IPS-NIHi11 (cell line): Measurements from ENCODE around the gene OTUD5.
"Not testable (repeated sequence)": the region's sequence is repeated elsewhere in the genome, so short reads cannot be mapped to it uniquely, and the experiment has no call there.

Experiments
- DNase-seq: peaks from one replicate; pipeline ENCODE4 v3.0.0; 2012; ENCODE audit warnings: mixed read lengths, low spot score

OTUD5 gene, protein sequence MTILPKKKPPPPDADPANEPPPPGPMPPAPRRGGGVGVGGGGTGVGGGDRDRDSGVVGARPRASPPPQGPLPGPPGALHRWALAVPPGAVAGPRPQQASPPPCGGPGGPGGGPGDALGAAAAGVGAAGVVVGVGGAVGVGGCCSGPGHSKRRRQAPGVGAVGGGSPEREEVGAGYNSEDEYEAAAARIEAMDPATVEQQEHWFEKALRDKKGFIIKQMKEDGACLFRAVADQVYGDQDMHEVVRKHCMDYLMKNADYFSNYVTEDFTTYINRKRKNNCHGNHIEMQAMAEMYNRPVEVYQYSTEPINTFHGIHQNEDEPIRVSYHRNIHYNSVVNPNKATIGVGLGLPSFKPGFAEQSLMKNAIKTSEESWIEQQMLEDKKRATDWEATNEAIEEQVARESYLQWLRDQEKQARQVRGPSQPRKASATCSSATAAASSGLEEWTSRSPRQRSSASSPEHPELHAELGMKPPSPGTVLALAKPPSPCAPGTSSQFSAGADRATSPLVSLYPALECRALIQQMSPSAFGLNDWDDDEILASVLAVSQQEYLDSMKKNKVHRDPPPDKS

DNA sequence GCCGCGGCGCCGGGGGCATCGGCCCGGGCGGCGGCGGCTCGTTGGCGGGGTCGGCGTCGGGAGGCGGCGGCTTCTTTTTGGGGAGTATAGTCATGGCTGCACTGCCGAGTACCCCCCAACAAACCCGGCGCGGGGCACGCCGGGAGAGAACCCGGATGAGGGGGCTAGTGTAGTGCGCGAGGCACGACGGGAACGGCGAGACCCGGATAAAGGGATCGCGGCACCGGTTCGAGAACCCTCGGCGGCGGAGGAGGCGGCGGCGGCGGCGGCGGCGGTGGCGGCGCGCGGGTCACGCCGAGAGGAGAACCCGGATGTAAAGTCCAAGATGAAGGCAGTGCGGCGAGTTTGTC, at the start of gene OTUD5:
TSS of gene OTUD5 (minus strand) at position 131 of the 350 bp plus-strand sequence. CDS start at position 94, 37 bp downstream.
- peak; percentile 80 for DNase-seq

DNA sequence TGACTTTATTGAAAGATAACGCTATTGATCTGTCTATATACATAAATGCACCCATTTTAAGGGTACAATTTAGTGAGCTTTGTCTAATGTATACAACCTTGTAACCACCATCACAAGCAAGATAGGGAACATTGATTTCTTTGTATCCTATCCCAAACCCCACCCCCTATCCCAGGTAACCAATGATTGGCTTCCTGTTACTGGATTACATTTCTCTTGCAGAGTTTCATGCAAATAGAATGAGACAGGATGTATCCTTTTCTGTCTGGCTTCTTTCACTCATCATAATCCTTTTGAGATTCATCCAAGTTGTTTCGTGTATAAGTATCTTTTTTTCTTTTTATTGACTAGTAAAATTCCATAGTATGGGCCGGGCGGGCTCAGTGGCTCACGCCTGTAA, 46.3 kb upstream of the OTUD5 start:
- DNase-seq, result peak; percentile 17

DNA sequence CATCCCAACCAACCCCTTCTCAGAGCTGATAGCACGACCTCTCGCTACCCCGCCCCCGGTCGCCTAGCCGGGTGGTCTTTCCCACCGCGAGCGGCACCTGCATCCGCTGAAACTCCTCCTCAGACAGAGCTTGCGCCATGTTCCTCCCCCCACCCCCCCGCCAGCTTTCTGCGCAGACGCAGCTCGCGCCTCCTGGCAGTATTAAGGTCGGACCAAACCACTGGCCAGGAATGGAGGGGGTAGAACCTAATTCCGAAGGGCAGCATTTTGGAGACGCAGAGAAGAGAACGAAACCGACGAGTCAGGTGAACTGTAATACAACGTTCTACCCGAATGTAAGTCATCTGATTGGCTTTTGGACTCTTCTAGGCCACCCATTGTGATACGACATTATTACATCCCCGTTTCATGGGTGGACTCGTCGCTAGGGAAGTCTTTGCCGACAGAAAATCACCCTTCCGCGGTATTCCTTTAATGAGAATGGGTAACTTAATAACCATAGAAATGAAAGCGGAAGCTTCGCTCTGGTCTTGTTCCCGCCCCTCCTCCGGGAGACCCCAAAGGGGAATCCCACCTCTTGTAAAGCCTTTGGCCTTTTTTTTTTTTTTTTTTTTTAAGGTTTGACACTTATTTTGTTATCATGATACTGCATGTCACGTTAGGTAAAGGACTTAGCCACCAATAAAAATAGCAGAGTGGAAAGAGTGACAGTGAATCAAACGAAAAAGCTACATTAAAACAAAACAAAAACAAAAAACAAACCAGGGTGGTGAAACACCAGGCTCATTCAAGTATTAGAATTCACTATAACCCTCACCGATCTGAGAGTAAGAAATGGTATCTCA, 44.9 kb upstream of the OTUD5 start, which contains the start of gene GRIPAP1:
TSS of gene GRIPAP1 (minus strand) at position 174 of the 845 bp plus-strand sequence. CDS start at position 139, 35 bp downstream.
- DNase-seq, result peak; percentile 81

DNA sequence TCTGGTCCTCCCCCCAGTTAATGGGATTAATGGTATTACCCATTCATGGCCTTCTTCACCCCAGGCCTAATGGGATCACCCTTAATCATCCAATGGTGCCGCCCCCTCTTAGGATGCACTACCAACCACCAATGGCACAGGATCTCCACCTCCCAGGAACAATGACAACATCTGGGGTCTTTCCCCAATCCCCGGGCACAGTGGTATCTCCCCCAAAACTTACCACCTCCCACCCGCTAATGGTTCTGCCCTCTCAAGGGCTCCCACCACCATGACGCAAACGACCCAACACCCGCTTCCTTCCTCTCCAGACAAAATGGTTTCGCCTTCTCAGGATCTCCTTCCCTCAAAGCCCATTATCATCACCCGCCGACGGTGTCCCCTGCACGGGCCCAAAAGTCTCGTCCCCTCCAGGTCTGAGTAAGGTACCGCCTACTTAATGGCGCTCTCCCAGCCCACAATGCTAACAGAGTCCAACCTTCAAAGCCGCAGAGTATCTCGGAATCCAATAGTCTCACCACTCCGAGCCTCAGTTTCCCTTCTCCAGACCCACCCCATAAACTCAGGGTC, 44.2 kb upstream of the OTUD5 start:
- DNase-seq, result peak; percentile 63

DNA sequence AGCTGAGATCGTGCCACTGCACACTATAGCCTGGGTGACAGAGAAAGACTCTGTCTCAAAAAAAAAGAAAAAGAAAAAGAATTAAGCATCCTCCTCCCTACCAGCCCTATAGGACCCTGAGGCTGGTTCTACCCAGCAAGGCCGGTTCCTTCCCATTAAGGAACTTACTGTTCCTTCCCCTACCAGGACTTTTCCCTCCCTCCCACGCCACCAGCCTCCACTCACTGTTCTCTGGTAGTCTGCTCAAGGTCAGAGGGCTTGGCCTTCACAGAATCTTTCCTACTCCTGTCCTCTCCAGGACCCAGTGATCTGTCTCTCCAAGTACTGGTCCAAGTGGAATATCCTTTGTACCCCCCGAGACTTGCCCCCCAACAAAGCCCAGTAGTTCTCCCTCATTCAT, 43.2 kb upstream of the OTUD5 start:
- no peak for DNase-seq

DNA sequence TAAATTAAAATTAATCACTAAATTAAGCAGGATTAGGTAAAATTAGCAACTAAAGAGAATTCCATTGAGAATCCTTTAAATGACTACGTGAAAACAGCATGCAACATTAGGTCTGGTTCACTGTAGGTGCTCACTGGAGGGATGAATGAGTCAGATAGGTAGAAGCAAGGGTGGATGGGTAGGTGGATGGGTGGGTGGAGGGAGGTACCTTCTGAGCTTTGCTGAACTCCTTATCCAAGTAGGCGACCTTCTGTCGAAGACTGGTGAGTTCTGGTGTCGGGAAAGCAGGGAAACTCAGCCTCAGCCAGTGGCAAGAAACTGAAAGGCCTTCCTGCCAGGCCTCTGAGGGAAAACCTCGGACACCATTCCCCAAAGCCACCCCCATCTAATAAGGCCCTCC, 41.6 kb upstream of the OTUD5 start:
- DNase-seq, result no peak

DNA sequence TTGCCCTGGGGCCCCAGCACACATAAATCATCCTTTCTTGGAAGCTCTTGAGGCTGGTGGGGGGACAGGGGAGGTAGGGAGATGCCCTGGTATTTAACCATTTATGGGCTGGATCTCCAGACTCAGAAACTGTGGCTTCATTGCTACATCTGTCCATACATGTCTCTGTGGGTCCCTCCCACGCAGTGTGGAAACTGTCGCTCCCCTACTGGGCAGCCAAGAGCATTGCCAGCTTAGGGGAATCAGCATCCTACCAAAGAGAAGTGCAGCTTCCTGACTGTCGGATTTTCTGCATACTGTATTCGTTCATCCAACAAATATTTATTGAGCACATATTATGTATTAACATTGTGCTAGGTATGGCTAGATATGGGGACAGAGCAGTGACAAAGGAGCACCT, 41.0 kb upstream of the OTUD5 start:
- DNase-seq, result no peak

DNA sequence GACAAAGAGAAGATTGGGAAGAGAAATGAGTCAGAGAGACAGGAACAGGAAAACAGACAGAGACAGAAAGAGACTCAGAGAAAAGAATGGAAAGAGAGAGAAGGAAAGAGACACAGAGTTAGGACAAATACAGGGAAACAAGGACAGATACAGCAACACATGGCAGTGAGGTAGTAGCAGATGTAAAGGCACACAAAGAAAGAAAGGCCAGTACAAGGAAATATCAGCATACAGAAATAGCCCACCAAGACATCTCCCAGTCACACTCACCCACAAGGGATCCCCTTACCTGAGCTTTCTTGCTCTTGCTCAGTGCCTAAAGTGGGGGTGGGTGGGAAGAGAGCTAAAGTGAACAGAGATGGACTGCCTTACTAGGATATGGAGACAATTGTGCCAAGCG, 40.5 kb upstream of the OTUD5 start:
- DNase-seq, result no peak

DNA sequence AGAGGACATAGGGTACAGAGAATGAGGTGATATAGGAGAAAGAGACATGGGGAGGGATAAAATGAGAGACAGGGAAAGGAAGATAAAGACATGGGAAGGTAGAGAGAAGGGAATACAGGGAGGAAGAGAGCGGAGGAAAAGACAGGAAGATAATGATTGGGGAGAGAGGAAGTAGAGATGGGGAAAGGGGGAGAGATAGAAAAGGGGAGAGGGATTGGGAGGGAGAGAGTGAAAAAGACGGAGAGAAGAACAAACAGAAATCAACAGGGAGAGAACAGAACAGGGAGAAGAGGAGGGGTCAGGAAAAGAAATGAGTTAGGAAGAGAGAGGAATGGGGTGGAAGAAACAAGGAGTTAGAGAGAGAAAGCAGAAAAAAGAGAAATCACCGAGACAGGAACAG, 40.0 kb upstream of the OTUD5 start:
- DNase-seq, result no peak

DNA sequence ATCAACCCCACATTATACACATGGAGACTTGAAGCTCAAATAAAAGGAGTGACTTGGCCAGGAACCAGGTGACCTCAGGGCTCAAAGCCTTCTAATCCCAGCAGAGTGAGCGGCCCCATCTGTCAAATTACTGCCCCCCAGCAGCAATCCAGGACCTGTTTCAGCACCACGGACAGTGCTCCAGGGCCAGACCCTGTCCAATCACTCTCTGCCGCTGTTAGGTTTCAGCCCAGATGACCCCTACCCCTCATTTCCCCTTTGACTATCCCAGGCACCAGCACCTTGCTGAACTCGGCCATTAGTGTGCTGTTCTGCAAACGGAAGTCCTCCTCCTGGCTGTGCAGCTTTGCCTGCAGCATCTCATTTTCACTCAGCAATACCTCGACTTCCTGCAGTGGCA, 39.6 kb upstream of the OTUD5 start:
- peak; percentile 47 for DNase-seq

DNA sequence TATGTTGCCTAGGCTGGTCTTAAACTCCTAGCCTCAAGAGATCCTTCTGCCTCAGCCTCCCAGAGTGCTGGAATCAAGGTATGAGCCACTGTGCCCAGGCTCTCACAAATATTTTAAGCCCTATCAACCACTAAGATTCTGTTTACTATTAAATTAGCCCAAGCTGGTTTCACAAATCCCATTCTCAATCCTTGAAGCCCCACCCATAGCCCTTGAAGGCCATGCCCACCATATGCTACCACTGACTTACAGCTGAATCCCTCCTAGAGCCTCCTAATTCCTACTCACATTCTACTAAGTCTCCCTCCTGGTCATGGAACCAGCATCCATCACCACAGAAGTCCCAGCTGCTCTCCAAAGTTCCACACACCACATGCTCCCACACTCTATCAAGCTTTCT, 34.9 kb upstream of the OTUD5 start:
- no peak for DNase-seq

DNA sequence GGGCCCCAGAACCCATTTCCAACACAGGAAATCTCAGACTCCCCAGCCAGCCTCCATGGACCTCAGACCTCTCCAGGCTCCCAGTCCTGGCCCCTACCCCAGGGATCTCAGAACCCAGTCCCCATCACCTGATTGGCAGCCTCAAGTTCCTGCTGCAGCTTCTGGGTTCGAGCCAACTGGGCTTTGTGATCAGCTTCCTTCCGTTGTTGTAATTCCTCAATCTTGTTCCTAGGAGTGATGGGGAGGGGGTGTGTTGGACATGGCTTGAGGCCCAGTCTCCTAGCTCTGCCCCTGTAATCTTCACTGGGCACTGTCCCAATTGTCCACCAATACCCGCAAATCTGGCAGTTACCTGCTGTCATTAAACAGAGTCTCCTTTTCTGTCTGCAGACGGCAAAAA, 32.1 kb upstream of the OTUD5 start:
- DNase-seq, result no peak

DNA sequence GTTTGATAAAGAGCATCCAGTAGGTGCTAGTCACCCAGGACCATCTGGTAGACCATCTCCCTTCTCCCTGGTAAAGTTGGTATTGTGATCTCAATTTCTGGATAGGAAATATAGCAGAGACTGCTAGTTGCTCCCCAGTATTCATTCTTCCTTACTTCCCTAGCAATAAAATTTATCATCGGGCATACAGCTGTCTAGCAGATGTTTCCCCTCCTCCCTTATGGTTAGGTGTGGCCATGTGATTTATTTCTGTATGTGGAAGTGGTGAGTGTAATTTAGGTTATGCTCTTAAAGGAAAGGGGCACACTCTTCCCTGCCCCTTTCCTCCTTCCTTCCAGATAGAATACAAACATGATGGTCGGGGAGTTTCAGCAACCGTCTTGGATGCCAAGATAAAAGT, 26.5 kb upstream of the OTUD5 start:
- DNase-seq, result no peak

DNA sequence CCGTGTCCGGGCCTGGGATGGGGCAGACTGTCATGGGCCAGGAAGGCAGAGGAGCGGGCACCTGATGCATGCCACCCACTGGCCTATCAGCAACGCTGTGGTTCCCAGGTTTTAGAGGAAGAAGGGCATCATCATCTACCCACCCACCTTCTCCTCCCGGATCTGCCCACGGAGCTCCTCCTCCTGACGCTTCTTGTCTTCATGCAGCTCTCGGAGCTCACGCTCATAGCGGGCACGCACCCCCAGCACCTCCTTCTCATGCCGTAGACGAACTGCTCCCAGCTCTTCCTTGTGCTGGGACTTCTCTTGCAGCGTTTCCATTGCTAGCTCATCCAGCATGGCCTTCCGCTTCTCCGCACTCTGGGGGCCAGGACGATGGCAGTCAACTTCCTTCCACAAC, 25.7 kb upstream of the OTUD5 start:
- no peak for DNase-seq

DNA sequence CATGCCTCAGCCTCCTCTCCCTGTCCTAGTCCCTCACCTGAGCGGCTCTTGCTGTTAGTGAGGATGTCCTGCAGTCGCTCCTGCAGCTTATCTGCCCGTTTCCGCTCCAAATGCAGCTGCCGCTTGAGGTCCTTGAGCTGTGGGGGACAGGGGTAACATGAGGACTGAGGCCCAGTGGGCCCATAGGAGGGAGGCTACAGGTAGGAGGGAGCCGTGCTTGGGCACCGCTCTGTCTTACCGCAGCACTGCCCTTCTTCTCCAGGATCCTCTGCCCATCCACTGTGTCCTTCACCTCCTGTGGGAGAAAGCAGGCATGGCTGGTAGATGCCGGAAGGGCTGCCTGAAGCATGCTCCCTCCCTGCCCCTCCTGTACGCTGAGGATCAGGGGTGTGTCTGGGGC, 23.8 kb upstream of the OTUD5 start:
- DNase-seq, result no peak

DNA sequence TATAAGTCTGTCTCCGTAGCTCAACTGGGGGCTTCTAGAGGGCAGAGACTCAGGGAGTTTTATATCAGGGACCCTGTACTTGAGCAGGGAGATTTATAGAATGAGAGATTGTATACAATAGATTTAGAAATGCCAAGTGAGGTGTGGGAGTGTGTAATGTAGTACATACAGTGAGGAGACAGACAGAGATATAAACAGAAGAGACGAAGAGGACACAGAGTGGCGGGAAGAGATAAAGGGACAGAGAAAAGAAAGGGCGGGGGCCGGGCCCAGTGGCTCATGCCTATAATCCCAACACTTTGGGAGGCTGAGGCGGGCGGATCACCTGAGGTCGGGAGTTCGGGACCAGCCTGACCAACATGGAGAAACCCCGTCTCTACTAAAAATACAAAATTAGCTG, 22.9 kb upstream of the OTUD5 start:
- DNase-seq, result not testable (repeated sequence)

DNA sequence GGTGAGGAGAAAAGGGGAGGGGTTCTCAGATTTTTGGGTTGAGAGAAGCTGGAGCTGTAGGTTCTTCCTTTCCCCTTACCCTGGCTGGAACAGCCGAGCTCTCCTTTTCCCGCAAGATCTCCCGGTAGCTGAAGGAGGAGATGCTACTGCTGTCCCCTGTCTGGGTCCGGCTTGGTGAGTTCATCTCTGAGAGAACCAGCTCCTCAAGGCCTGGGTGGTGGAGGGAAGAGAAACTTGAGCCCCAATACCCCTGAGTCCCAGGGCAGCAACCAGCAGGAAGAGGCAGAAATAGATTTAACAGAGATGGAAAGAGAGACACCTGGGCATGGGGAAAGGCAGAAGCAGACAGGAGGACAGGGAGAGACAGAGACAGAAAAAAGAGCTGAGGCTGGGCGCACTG, 20.8 kb upstream of the OTUD5 start:
- no peak for DNase-seq

DNA sequence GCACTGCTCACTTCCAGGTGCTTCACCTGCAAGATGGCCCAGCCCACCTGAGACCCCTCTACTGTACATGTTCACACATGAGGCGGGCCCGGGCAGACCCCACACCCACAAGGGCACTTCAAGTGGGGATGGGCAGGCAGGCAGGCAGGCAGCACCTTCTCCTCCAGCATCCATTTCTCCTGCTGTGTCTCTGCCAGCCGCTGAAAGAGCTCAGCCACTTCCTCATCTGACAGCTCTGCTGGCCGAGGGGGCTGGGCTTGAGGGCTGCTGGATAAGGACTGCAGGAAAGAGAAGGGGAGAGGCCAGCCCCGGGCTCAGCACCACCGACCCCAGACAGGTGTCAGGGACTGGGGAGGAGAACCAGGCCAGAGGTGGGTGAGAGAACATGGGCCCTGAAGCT, 18.7 kb upstream of the OTUD5 start:
- no peak for DNase-seq

DNA sequence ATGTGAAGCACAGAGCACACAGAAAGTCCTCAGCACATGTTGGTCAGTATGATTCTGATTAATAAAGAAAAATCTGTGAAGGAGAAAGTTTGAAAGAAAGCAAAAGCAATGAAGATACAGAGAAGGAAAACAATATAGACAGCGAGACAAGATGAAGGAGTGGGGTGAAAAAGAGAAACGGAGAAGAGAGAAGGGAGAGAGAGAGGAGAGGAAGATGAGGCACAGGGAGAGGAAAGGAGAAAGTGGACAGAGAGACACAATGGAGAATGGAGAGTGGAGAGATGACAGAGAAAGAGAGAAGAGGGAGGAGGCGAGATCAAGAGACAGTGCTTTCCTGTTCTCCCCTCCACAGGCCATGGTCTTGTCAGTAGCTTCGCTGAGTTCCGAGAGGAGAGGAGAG, 18.1 kb upstream of the OTUD5 start:
- no peak for DNase-seq

DNA sequence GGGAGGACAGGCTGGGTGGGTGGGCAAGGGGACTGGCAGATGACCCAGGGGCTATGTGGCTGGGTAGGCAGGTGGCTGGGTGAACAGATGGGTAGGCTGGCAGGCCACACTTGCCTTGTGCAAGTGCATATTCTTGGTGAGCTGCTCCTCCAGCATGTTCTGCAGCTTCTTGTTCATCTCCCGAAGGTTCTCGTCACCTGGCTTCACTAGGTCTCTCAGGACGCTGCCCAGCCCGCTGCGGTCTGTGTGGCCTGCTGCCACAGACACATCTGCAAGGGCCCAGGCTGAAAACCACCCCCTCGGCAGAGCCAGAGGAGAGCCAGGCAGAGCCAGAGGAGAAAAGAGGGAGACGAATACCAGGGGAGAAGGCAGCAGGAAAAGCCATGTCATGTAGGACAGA, 17.6 kb upstream of the OTUD5 start:
- DNase-seq, result no peak

DNA sequence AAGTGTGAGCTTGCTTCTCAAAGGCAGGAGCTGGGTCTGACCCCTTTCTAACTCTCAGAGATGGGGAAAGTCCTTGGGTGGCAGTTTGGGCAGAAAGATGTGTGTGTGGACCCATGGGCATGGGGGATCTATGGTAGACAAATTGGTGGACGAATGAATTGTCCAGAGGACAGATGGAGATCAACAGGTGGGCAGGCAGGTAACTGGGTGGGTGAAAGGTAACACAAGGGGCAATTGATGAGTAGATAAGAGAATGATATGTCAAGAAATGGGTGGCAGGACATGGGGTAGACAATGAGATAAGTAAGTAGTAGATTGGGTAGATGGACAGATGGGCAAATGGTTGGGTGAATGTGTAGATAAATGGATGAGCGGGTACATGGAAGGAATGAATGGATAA, 17.2 kb upstream of the OTUD5 start:
- DNase-seq, result no peak

DNA sequence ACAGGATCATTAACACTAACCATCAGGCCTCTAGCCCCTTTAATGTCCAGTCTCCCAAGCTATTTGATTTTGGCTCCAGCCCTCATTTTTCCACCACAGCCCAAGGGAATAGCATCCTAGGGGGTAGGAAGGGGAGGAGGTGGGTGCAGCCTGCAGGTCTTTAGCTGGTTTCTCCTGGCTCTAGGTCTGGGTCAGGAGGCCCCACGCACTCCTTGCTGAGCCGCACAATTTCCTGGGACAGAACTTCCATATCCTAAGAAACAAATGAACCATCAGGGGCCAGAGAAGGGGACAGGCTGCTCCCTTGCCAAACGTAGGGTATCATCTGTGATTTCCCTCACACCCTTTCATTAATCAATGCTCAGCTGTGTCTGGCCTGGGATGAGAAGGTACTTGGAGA, 16.6 kb upstream of the OTUD5 start:
- no peak for DNase-seq
